WTC11 (cell line): Measurements from ENCODE around the gene KCTD3. TPM values are rescaled to one million over a fixed set of nuclear protein-coding genes. Genes with fewer than 3 reads are reported as not detected.

ENCODE experiments used
- ATAC-seq: fragments of 200-7000 bp; cut with Tn5 transposase; 2 replicates; pipeline ENCODE4 v1.10.0; 2021; ENCODE audit warnings: mild to moderate bottlenecking, moderate library complexity
- CTCF ChIA-PET: fragments of 300-600 bp; sonication (Branson Sonifier 250); formaldehyde crosslinking; loops from one replicate; lab custom pipeline; 2021; ENCODE audit warnings: antibody characterized with exemption; lab: Charles Lee
- POLR2A ChIA-PET: fragments of 350-600 bp; sonication (Branson Sonifier 250); formaldehyde crosslinking; loops from one replicate; lab custom pipeline; 2021; ENCODE audit warnings: antibody characterized with exemption; lab: Charles Lee
- DNase-seq: peaks from one replicate; pipeline ENCODE4 v3.0.0; 2021; ENCODE audit warnings: low spot score
- H3K27ac Mint-ChIP-seq: 2 replicates; pipeline ENCODE4 v1.8.0; 2021; ENCODE audit warnings: mixed read lengths
- H3K27me3 Mint-ChIP-seq: 2 replicates; pipeline ENCODE4 v1.8.0; 2021; ENCODE audit warnings: low read depth, mild to moderate bottlenecking, moderate library complexity, mixed read lengths
- H3K36me3 Mint-ChIP-seq: 2 replicates; pipeline ENCODE4 v1.8.0; 2021; ENCODE audit warnings: mixed read lengths
- H3K4me1 Mint-ChIP-seq: 2 replicates; pipeline ENCODE4 v1.8.0; 2022; ENCODE audit warnings: mixed read lengths
- H3K4me3 Mint-ChIP-seq: 2 replicates; pipeline ENCODE4 v1.8.0; 2021; ENCODE audit warnings: mild to moderate bottlenecking, moderate library complexity, mixed read lengths
- H3K9me3 Mint-ChIP-seq: 2 replicates; pipeline ENCODE4 v1.8.0; 2021; ENCODE audit warnings: mixed read lengths
- ARID4B ChIP-seq: sonication (generic); formaldehyde crosslinking; IDR thresholded peaks from 2 replicates; pipeline ENCODE4 v1.8.0; 2023; ENCODE audit warnings: missing genetic modification reagents, mild to moderate bottlenecking, borderline replicate concordance
- ATF6 ChIP-seq: sonication (generic); formaldehyde crosslinking; IDR thresholded peaks from 2 replicates; pipeline ENCODE4 v1.8.1; 2023; ENCODE audit warnings: mild to moderate bottlenecking, missing genetic modification reagents
- CBFB ChIP-seq: sonication (generic); formaldehyde crosslinking; IDR thresholded peaks from 2 replicates; pipeline ENCODE4 v1.8.1; 2022; ENCODE audit warnings: mild to moderate bottlenecking, low read depth, missing genetic modification reagents
- FOXK1 ChIP-seq: sonication (generic); formaldehyde crosslinking; IDR thresholded peaks from 2 replicates; pipeline ENCODE4 v1.8.0; 2022; ENCODE audit warnings: mild to moderate bottlenecking, moderate library complexity, missing genetic modification reagents
- FOXP1 ChIP-seq: sonication (generic); formaldehyde crosslinking; IDR thresholded peaks from 2 replicates; pipeline ENCODE4 v1.8.0; 2022; ENCODE audit warnings: missing genetic modification reagents, mild to moderate bottlenecking, moderate library complexity, borderline replicate concordance
- MLX ChIP-seq: sonication (generic); formaldehyde crosslinking; IDR thresholded peaks from 2 replicates; pipeline ENCODE4 v1.8.1; 2023; ENCODE audit warnings: mild to moderate bottlenecking, missing genetic modification reagents, moderate library complexity
- PRDM15 ChIP-seq: sonication (generic); formaldehyde crosslinking; IDR thresholded peaks from 2 replicates; pipeline ENCODE4 v1.8.0; 2022; ENCODE audit warnings: missing genetic modification reagents
- ZBTB21 ChIP-seq: sonication (generic); formaldehyde crosslinking; IDR thresholded peaks from 2 replicates; pipeline ENCODE4 v1.8.1; 2023; ENCODE audit warnings: mild to moderate bottlenecking, missing genetic modification reagents, borderline replicate concordance
- ZNF512 ChIP-seq: sonication (generic); formaldehyde crosslinking; IDR thresholded peaks from 2 replicates; pipeline ENCODE4 v1.8.1; 2022; ENCODE audit warnings: missing genetic modification reagents, borderline replicate concordance
- total RNA-seq: library from RNA; stranded (reverse); gene quantifications from 3 replicates; pipeline ENCODE4 v1.2.3, GENCODE V29; 2021

Gene KCTD3
- total RNA-seq, 1 experiment from 2014 or later: 55.6 TPM

- CTCF ChIA-PET: no interaction called here
- no peak overlapping the region for H3K27ac Mint-ChIP-seq
These were observed 30.9 kb downstream of the KCTD3 start for GRCh38 chr1:215597961-215598360.

GRCh38 chr1:215599418-215600074 lies 32.4 kb downstream of the KCTD3 start:
- H3K36me3 Mint-ChIP-seq: peaks cover 45% of the 10 kb centered on the region
- H3K9me3 Mint-ChIP-seq: no peaks in the 10 kb centered on the region
- peaks cover 26% of the 10 kb centered on the region for H3K4me1 Mint-ChIP-seq
- ChIA-PET CTCF (no interaction called here), POLR2A (no interaction called here)
- DNase-seq: no peak
- H3K27ac Mint-ChIP-seq: peak overlapping the region; percentile 40
- ATAC-seq: 0 out of 2 replicates have a peak, but pooled peaks have one; percentile 39
- H3K27me3 Mint-ChIP-seq: no peaks in the 10 kb centered on the region
- no peak overlapping the region for H3K4me3 Mint-ChIP-seq
- TF ChIP-seq ARID4B (CRISPR knock-in tag) (no peak), ATF6 (CRISPR knock-in tag) (no peak)

More at GRCh38 chr1:215597961-215598360, 30.9 kb downstream of the KCTD3 start:
- no peaks in the 10 kb centered on the region for H3K27me3 Mint-ChIP-seq
- no peak for ATAC-seq
- H3K9me3 Mint-ChIP-seq: no peaks in the 10 kb centered on the region
- POLR2A ChIA-PET: no interaction called here
- no peak for DNase-seq
- no peak overlapping the region for H3K4me3 Mint-ChIP-seq
- TF ChIP-seq ZNF512 (no peak), CBFB (CRISPR knock-in tag) (no peak), MLX (no peak), PRDM15 (CRISPR knock-in tag) (no peak), FOXP1 (CRISPR knock-in tag) (no peak), FOXK1 (CRISPR knock-in tag) (no peak), ATF6 (CRISPR knock-in tag) (no peak), ZBTB21 (CRISPR knock-in tag) (no peak)
- TF ChIP-seq, all 79 proteins: peak for 0
- Mint-ChIP-seq H3K4me1 (peaks cover 27% of the 10 kb centered on the region), H3K36me3 (peaks cover 35% of the 10 kb centered on the region)
